Keratinocyte (primary cell): Measurements from ENCODE around the gene KRTAP4-6. TPM values are rescaled to one million over a fixed set of nuclear protein-coding genes. Genes with fewer than 3 reads are reported as not detected.
"Not testable (repeated sequence)": the region's sequence is repeated elsewhere in the genome, so short reads cannot be mapped to it uniquely, and the experiment has no call there.

Source experiments
- DNase-seq: peaks from one replicate; pipeline ENCODE4 v3.0.0-alpha.2; 2011; ENCODE audit warnings: low read depth, missing footprints, low spot score
- FAIRE-seq: peaks from 2 replicates; lab custom pipeline; 2011; peaks lifted over from hg19 to GRCh38; lab: Jason Lieb, UNC
- H2AFZ ChIP-seq: 2 replicates; pipeline ENCODE4 v1.6.0; 2012; ENCODE audit warnings: low read length, control low read depth, inconsistent platforms; ENCODE audit not compliant: control insufficient read depth
- H3K27ac ChIP-seq: 2 replicates; pipeline ENCODE4 v1.5.1; 2011; ENCODE audit warnings: low read length; ENCODE audit not compliant: control insufficient read depth, insufficient read depth
- H3K27me3 ChIP-seq: 3 replicates; pipeline ENCODE4 v1.6.0; 2011; ENCODE audit warnings: low read length; ENCODE audit not compliant: control insufficient read depth, insufficient read depth; ENCODE audit errors: extremely low read depth
- H3K36me3 ChIP-seq, 2 experiments: 2 replicates in 1 of 2; 3 replicates in 1 of 2; pipeline ENCODE4 v1.5.1; 2011; ENCODE audit warnings: low read length in 2 of 2, mild to moderate bottlenecking in 1 of 2; ENCODE audit not compliant: control insufficient read depth in 2 of 2, insufficient read depth in 2 of 2; ENCODE audit errors: extremely low read depth in 1 of 2
- H3K4me1 ChIP-seq: 3 replicates; pipeline ENCODE4 v1.5.1; 2011; ENCODE audit warnings: low read length; ENCODE audit not compliant: control insufficient read depth, insufficient read depth; ENCODE audit errors: extremely low read depth
- H3K4me2 ChIP-seq: 3 replicates; pipeline ENCODE4 v1.6.0; 2011; ENCODE audit warnings: low read depth, low read length; ENCODE audit not compliant: control insufficient read depth, insufficient read depth; ENCODE audit errors: extremely low read depth
- H3K4me3 ChIP-seq, 3 experiments: fragments of 200-600 bp in 1 of 3; sonication (generic) in 1 of 3; 2 replicates in 2 of 3; 3 replicates in 1 of 3; pipeline ENCODE4 v1.5.1; 2011 to 2016; ENCODE audit warnings: low read length in 3 of 3, mild to moderate bottlenecking in 3 of 3, control low read depth in 2 of 3, inconsistent platforms in 1 of 3, low read depth in 1 of 3, mixed read lengths in 1 of 3, mixed run types in 1 of 3, moderate library complexity in 1 of 3; ENCODE audit not compliant: control insufficient read depth in 2 of 3, insufficient read depth in 2 of 3; ENCODE audit errors: extremely low read depth in 1 of 3
- H3K79me2 ChIP-seq: 2 replicates; pipeline ENCODE4 v1.6.0; 2012; ENCODE audit warnings: low read length; ENCODE audit not compliant: control insufficient read depth, insufficient read depth
- H3K9ac ChIP-seq: 3 replicates; pipeline ENCODE4 v1.6.0; 2011; ENCODE audit warnings: low read length; ENCODE audit not compliant: control insufficient read depth, insufficient read depth; ENCODE audit errors: extremely low read depth
- H3K9me1 ChIP-seq: 3 replicates; pipeline ENCODE4 v1.6.0; 2011; ENCODE audit warnings: low read length; ENCODE audit not compliant: control insufficient read depth, insufficient read depth; ENCODE audit errors: extremely low read depth
- H3K9me3 ChIP-seq: 2 replicates; pipeline ENCODE4 v1.5.1; 2012; ENCODE audit warnings: low read depth, low read length; ENCODE audit not compliant: control insufficient read depth
- H4K20me1 ChIP-seq: 3 replicates; pipeline ENCODE4 v1.6.0; 2011; ENCODE audit warnings: low read length; ENCODE audit not compliant: control insufficient read depth, insufficient read depth; ENCODE audit errors: extremely low read depth
- EZH2 ChIP-seq: IDR thresholded peaks from one replicate; pipeline ENCODE4 v1.6.1; 2012; ENCODE audit warnings: inconsistent platforms, mild to moderate bottlenecking, low read length, moderate library complexity
- dilution Hi-C: fragments of 300-500 bp; cut with MboI; formaldehyde crosslinking; loops from one replicate; pipeline ENCODE4 v1.7.0; 2020; ENCODE audit warnings: low sequenced_read_pairs; ENCODE audit not compliant: extremely low pct_ligation_motif_present
- polyA plus RNA-seq, 5 experiments: library from polyadenylated mRNA; depleted of rRNA in 3 of 5; stranded (reverse) in 3 of 5; stranded (forward) in 1 of 5; unstranded in 1 of 5; fragments of >200 nt; gene quantifications; 1 replicate in 1 of 5; 2 replicates in 3 of 5; 3 replicates in 1 of 5; pipeline versions ENCODE4 v1.2.1 to v1.2.3, GENCODE V29; 2011 to 2012; ENCODE audit warnings: missing spikeins in 2 of 5, low read depth in 1 of 5, low replicate concordance in 1 of 5
- TF ChIP-seq, protein P1 (sequence below), 3 experiments: IDR thresholded peaks in 1 of 3; conservative IDR thresholded peaks in 1 of 3; optimal IDR thresholded peaks in 1 of 3; 2 replicates in 2 of 3; 3 replicates in 1 of 3; pipeline versions ENCODE3 to v1.5.1; 2011; ENCODE audit warnings: low read length in 3 of 3, mild to moderate bottlenecking in 3 of 3, moderate library complexity in 2 of 3, control low read depth in 1 of 3, inconsistent platforms in 1 of 3; ENCODE audit not compliant: insufficient read depth in 2 of 3; ENCODE audit errors: extremely low read depth in 1 of 3

The KRTAP4-6 gene
- polyA plus RNA-seq, 1 donor (not counting 4 experiments of a cell fraction or from before 2014, with no cell fraction given) = not detected

DNA sequence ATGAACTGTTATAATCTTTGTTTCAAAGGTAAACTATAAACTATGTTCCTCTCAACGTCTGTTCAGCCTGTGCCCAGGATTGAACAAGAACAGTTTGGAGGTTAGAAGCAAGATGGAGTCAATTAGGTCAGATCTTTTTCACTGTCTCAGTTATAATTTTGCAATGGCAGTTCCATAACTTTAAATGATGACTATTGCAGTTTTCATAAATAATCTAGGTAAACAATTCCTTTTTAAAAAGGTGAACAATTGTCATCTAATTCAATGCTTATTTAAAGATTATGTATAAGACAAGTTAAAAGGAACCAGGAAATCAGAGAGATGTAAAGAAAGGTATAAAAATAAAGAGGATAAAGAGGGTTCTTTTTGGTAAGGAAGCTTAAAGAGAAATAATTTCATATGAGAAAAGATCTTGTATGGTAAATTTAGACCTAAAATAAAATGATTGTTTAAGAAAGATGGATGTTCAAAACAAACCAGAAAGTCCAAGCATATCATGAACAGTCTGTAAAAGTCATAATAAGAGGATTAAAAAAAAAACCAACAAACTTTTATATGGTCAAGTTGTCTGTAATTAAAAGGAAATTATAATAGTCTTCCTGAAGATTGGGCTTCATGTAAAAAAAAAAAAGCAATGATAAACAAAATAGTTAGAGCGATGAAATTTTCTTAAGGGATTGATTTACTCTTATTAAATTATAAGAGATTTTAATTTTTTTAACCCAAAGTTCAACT is 29.0 kb downstream of the KRTAP4-6 start:
- no peak for FAIRE-seq

DNA sequence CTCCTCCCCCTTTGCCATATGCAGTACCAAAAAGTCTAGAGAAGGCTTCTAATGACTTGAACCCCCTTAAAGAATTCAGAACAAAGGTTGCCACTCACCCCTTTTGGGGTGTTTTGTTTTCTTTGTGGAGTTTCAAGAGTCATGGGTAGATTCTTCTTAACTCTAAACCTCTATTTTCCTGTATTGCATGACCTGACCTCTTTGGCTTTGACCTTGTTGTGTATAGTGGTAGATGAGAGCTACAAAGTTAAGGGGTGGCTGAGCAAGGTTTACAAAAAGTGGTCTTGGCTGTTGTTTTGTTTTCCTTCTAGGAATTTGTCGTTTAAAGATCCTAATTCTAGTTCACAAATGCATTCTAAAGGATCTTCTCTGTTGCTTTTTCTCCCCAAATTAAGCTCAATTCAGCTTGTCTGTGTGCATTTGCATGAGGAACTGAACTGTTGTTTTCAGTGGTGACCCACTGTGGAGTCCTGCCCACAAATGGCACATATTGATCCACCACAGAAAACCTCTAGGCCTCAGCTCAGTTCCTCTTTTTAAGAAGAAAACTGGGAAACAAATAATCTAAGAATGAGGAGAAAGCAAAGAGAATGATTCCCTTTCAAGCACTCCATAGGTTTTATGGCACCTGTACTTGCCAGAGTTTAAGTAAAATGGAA is 31.5 kb downstream of the KRTAP4-6 start:
- DNase-seq, H2AFZ ChIP-seq, H3K4me2 ChIP-seq, H3K79me2 ChIP-seq, H3K9me3 ChIP-seq, H3K27me3 ChIP-seq, FAIRE-seq, dilution Hi-C loops, H3K27ac ChIP-seq, H3K4me3 ChIP-seq, H3K9ac ChIP-seq, H3K36me3 ChIP-seq, H4K20me1 ChIP-seq, H3K9me1 ChIP-seq: not testable (repeated sequence)
- H3K4me1 ChIP-seq = peaks cover 10% of the 10 kb centered on the region

More for the DNA sequence above, 29.0 kb downstream of the KRTAP4-6 start:
- Histone ChIP-seq H3K27me3 (no peaks in the 10 kb centered on the region), H3K9ac (no peak overlapping the region), H3K27ac (no peak overlapping the region), H3K4me1 (peaks cover 5% of the 10 kb centered on the region), H3K4me2 (no peak overlapping the region), H3K4me3 (no peak overlapping the region), H4K20me1 (no peaks in the 10 kb centered on the region), H3K9me1 (no peaks in the 10 kb centered on the region), H3K79me2 (no peaks in the 10 kb centered on the region), H3K9me3 (no peaks in the 10 kb centered on the region), H2AFZ (no peak overlapping the region), H3K36me3 (no peaks in the 10 kb centered on the region)
- no peak for DNase-seq
- dilution Hi-C loops = no loop called here
- TF ChIP-seq EZH2 = no peak
- TF ChIP-seq, protein P1, sequence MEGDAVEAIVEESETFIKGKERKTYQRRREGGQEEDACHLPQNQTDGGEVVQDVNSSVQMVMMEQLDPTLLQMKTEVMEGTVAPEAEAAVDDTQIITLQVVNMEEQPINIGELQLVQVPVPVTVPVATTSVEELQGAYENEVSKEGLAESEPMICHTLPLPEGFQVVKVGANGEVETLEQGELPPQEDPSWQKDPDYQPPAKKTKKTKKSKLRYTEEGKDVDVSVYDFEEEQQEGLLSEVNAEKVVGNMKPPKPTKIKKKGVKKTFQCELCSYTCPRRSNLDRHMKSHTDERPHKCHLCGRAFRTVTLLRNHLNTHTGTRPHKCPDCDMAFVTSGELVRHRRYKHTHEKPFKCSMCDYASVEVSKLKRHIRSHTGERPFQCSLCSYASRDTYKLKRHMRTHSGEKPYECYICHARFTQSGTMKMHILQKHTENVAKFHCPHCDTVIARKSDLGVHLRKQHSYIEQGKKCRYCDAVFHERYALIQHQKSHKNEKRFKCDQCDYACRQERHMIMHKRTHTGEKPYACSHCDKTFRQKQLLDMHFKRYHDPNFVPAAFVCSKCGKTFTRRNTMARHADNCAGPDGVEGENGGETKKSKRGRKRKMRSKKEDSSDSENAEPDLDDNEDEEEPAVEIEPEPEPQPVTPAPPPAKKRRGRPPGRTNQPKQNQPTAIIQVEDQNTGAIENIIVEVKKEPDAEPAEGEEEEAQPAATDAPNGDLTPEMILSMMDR (optimal IDR thresholded peaks at IDR 0.05 in 1 of 3, IDR thresholded peaks at IDR 0.05 in 1 of 3, conservative IDR thresholded peaks at IDR 0.05 in 1 of 3; ENCODE audit: extremely low read depth in 1 of 3, insufficient read depth in 2 of 3, low read length in 3 of 3) = no peak
